NK-92 (cell line): ENCODE results near the gene ZNF324.
"Not testable (repeated sequence)": the region's sequence is repeated elsewhere in the genome, so short reads cannot be mapped to it uniquely, and the experiment has no call there.

Experiments
- DNase-seq: peaks from one replicate; lab custom pipeline; 2025; ENCODE audit not compliant: unreplicated experiment; lab: John Stamatoyannopoulos, UW

ZNF324 gene

DNA sequence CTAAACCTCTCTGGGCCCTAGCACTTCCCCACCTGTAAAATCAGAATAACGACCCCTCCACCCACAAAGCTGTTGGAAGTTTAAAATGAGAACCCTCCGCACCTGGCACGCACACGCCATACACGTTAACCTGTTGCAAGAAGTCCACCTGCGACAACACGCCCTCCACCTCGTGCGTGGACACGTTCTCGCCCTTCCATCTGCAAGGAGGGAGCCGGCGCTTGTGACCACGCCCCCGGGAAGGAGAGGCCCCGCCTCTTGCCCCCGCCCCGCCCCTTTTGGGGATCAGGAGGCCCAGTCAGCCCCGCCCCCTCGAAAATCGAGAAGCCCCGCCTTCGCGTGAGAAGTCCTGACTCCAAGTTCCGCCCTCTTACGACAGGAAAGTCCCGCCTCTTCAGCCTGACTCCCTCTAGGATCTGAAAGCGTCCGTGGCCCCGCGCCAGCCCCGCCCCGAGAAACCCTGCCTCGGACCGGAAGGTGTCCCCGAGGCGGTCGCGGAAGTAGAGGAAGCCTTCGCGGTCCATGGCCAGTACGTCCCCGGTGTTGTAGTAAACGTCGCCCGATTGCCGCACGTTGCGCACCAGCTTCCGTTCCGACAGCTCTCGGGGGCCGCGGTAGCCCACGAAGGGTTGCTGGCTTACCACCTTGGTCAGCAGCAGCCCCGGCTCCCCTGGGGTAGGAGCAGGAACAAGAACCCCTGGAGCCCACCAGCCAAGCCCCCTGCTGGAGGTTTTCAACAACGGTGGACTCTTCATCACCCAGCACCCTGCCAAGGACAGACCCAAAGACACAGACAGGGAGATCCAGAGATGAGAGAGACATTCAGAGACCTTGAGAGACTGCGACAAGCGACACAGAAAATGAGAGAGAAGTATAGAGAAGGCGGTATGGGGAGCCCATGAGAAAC, 32.4 kb downstream of the ZNF324 start:
- DNase-seq = peak; percentile 67

DNA sequence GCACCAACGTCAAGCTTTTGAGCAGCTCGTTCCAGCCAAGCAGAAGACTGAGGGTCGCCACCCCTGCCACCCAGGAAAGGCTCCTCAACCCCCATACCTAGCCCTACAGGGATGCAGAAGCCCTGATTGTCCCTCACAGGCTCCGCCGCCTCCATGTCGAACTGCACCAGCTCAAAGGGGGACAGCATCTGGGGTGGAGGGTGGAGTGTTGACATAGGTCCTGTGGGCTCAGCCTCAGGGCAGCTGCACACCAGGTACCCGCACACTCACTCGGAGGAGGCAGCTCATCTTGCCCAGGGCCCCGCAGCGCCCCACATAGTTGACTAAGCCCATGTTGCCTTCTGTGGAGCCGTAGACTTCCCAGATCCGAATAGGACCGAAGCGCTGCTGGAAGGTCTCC, 33.4 kb downstream of the ZNF324 start:
- DNase-seq = no peak

DNA sequence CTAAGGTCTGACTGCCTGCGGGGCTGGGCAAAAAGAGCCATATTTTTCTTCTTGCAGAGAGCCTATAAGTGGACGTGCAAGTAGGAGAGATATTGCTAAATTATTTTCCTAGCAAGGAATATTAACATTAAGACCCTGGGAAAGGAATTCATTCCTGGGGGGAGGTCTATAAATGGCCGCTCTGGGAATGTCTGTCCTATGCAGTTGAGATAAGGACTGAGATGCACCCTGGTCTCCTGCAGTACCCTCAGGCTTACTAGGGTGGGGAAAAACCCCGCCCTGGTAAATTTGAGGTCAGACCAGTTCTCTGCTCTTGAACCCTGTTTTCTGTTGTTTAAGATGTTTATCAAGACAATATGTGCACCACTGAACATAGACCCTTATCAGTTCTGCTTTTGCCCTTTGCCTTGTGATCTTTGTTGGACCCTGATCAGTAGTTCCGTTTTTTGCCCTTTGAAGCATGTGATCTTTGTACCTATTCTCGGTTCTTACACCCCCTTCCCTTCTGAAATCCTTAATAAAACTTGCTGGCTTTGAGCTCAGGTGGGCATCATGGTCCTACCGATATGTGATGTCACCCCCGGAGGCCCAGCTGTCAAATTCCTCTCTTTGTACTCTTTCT, 40.8 kb downstream of the ZNF324 start:
- not testable (repeated sequence) for DNase-seq

DNA sequence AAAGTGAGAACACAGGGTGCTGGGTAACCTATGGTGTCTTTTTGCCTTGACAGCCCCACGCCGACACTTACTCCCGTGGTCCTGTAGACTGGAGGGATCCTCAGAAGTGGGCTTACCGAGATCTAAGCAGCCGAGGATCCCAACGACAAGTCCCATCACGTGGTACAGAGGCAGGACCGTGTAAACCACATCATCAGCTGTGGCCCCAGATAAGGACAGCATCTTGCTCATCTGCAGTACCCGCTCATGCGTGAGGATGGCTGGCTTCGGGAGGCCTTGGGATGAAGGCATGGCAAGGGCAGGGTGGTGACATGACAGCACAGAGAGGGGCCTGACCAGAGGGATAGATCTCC, 42.8 kb downstream of the ZNF324 start:
- no peak for DNase-seq

DNA sequence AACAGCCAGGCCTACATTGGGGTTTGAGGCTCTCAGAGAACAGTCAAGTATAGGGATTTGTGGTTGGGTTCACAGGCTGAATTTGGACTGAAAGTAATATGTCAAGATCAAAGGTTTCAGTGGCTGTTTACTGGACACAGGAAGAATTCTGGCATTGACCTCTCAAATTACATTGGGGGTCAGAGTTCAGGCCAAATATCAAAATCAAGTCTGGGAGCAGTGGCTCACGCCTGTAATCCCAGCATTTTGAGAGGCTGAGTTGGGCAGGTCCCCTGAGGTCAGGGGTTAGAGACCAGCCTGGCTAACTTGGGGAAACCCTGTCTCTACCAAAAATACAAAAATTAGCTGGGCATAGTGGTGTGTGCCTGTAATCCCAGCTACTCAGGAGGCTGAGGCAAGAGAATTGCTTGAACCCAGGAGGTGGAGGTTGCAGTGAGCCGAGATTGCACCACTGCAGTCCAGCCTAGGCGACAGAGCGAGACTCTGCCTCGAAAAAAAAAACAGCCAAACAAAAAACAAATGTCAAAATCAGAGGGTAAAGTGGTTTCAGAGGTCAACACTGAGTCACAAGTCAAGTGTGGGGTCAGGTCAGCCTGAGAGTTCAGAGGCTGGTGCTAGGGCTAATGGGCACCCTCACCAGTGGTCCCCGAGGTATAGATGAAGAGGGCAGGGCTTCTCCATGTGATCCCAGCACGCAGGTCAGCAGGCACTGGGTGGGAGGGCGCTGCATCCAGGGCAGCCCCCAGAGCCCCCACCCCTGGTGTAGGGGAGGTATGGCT, 43.4 kb downstream of the ZNF324 start:
- no peak for DNase-seq

DNA sequence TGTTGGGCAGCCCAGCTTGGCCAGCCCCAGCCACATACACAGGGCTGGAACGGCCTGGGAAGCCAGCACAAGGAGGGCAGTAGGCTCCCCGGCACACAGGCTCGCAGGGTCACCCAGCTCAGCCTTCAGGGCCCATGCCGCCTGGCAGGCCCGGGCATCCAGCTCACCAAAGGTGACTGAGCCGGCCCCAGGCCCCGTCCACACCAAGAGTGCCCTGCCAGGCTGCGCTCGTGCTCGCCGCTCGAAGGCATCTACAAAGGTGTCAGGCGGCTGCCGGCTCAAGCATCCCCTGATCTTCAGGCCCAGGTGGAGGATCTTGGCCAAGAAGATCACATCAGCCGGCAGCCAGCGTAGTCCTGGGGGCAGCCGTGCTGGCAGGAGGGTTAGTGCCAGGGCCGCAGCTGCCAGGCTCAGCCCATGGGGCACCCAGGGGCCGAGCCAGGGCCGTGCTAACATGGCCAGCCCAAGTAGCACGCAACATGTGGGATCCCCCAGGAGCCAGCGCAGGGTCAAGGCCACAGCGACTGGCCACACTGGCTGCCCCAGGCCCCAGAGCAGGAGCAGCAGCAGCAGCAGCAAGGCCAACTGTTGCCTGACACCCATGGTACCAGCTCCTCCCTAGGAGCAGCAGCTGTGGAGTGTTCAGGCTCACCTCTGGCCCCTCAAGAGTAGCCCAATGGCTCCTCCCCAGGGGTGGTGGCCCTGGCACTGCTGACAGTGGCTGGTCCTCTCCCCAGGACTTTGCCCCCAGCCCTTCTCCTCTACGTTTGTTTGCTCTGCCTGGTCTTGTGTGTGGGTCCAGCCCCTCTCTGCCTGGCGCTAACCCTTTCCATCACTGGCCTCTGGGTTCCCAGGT, 44.7 kb downstream of the ZNF324 start, which contains the start of gene SLC27A5:
SLC27A5 (minus strand) TSS at position 640 of the 856 bp plus-strand sequence; CDS start at position 603, 37 bp downstream.
- DNase-seq = no peak

DNA sequence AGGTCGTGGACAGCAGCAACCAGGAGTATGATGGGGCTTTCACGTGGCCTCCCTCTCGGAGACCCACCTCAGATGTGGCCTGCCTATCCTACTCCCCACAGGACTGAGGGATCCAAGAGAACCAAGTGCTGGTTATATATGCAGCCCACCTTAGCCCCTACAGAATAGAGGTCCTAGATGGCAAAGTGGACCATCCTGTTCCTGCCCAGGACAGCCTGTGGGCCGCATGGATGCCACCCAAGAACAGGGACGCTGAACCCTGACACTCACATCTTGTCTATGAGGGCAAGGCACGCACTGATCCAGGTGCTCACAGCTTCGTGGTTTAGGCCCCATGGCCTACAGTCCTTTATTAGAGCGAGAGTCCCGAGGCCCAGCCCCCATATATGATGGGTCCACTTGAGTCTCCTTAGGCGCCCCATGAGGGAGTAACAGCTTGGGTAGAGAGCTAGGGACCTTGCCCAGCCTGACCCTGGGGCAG, 46.4 kb downstream of the ZNF324 start:
- no peak for DNase-seq

DNA sequence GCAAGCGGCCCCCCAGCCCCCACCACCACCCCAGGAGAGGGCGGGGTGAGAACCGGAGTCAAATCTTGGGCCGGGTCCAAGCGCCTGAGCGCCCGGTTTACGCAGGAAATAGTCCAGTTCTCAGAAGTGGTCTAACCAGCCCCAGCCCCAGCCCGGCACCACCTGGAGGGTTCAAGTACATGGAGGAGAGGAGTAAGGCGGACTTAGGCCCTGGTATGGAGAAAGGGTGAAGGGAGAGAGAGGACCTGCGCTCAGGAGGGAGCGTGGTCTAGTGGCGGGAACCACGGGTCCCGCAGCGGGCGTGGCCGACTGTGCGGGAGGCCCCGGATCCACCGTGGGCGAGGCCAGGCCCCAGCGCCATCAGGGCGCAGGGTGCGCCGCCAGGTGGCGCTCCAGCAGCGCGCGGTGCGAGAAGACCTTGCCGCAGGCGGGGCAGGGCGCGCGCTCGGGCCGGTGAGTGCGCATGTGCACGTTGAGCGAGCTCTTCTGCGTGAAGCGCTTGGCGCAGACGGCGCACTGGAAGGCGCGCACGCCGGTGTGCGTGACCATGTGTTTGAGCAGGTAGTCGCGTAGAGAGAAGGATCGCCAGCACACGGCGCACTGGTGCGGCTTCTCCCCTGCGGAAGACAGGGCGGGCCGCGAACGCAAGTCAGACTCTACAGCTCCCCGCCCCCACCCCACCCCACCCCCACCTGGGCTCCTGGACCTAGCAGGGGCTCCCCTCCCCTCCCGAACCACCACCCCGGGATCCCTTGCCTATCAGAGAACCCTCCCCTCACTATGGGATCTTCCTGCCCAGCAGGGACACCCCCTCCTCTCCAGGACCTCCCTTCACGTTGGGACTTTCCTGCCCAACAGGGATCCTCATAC, 47.0 kb downstream of the ZNF324 start:
- peak; percentile 56 for DNase-seq

DNA sequence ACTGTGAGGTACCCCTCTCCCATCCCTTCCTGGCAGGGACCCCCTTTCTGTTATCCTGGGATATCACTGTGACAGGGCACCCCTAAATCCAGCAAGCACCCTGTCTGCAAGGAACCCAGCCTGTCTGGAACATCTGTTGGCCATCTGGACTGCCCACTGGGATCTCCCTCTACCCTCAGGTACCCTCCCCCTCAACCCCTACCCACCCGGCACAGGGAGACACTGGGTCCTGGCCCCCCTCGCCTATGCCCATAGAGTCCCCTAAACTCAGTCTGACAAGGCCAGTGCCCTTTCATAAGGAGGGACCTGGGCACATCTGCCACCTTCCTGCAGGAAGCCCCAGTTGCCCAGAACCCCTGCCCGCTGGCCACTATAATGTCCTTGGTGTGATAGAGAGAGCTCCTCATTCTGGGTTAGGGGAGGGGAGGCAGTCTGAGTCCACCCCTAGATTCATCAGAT, 47.7 kb downstream of the ZNF324 start:
- DNase-seq = no peak

DNA sequence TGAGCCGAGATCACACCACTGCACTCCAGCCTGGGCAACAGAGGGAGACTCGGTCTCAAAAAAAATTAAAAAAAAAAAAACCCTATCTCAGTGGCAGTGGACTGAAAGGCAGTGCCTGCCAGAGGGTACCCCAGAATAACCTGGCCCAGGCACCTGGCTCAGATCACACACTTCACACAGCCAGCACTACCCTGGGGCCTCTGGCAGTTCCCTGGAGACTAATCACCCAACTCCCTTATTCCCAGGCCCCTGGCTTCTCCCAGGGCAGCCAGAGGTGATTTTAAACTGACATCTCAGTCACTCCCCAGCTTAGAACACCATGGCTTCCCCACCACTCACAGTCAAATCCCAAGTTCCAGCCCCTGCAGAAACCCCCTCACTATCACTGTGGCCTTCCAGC, 48.4 kb downstream of the ZNF324 start:
- DNase-seq = no peak

DNA sequence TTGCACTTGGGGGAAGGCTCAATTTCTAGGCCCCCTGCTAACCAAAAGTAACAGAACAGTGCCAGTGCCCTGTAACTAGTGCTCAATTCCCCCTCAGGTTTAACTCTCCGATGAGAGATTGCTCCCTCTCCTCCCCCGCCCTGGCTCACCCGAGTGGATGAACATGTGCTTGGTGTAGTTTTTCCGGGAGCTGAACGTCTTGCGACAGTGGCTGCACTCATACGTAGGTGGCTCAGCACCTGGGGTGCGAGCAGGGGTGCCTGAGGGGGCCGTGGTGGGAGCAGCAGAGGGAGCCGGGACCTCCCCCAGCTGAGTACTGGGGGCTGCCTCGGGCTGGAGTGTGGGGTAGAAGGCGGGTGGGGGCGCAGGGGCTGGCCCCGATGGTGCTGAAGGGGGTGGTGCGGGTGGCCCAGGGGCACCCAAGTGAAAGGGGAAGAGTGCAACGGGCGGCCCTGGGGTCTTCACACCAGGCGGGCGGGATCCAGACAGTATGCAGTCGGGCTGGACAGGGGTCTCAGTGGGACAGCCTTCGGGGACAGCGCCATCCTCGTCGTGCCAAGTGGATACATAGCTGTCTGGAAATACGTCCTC, 49.5 kb downstream of the ZNF324 start:
- no peak for DNase-seq

DNA sequence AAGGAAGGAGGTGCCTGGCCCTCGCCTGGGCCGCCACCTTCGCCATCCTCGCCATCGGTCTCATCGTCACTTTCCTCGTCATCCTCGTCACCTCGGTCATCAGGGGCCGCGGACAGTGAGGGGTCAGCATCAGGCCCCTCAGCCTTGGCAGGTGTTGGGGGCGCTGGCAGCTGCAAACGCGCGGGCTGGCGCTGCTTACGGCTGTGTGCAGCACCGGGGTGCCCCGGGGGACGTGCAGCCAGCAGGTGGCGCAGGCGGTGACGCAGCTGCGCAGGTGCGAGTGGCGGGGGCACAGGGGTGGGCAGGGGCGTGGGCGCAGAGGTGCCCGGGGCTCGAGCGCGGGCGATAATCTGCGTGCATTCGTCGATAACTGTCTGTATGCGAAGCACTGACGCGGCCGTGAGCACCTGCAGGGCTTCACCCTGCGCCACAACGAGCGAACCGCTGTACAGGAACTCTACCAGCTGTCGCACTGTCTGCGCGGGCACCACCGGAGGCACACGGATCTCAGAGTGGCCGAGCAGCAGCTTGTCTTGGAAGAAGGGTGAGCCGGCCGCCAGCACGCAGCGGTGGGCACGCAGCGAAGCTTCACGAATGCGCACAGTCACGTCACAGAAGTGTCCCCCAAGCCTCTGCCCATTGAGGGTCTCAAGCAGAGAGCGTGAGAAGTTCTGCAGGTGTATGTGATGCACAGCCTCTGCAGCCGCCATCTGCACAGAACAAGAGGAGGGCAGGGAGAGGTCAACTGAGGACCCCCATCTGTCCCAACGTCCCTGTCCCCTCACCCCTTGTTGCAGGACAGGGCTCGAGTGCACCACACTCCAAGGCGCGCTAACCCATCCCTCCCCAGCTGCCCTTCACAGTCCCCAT, 50.3 kb downstream of the ZNF324 start:
- no peak for DNase-seq

DNA sequence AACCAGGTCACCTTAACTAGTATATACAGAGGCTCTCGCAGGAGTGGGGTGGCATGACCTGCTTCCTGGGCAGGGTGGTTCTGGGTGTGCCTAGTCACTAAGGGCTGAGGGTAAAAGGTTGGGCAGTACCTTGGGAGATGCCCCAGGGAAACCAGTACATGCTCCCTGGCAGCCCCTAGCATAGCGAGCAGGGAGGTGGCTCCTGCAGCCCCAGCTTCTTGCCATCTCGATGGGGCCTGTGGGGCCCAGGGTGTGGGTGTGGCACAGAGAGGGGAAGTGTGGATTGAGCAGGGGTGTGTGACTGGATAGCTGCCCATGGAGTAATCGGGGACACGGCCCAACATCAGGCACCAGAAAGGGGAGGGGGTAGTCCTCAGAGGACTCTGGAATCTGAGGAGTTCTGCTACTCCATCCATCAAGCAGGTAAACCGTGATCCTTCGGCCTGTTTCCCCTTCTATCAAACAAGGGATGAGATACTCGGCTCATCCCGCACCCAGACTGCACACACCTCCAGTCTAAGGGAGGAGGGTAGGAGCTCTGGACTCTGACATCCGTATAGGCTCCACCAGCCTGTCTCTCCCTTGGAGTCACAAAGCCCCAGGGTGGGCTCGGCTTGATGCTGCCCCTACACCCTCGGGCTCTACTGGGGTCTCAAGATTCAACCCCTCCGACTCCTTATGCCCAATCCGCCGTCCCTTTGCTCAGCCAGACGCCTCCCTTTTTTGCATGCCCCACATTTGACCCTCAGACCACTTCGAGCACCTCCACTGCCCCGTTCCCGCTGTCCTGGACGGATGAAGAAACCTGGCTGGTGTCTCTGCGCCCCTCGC, 51.6 kb downstream of the ZNF324 start:
- no peak for DNase-seq

DNA sequence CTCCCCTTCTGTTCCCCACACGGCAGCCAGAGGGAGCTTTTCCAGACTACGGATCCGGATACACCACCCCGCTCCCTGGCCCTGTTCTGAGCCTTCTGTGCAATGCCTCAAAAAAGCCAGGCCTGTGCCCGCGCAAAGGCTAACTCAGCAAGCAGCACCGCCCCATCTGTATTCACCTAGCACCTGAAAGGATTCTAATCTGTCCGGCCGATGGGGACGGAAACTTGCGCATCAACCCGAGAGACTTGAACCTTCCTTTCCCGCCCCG, 52.1 kb downstream of the ZNF324 start:
- DNase-seq = no peak

DNA sequence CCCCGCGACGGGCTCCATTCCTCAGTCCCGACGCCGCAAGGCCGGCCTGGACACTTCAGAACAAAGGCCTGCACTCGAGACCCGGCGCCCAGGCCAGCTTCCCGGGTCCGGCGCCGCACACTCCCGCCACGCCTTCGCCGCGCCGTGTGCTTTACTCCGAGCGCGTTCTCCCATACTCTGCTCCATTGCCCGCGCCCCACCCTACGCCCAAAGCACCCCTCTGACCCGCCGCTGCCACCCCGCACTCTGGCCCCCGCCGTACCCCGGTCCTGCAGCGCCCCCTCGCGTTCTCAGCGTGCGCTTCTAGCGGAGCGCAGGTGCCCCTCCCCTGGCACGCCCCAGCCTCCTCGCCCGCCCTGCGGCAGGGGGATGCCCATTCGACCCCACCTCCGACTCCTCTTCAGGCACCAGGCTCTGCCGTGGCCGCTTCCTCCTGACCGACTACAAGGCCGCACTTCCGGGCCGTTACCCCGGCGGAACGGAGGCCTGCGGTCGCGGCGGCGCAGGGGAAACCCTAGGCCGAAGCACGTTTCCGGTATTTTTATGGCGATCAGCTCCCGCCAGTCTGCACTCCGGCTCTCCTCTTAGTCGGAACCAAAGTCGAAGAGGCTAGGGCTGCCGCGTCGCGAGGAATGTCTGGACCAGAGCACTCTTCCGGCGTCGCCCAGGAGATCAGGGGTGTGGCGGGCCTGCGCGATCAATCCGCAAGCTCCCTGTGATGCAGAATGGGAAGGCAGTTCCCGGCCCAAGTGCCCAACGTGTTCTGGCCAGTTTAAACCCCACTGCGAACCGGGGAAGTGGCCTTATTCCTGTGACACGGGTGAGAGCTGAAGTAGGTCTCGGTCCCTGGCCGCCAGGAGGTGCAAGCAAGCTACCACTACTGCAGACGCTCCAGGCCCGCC, 52.7 kb downstream of the ZNF324 start, which contains the start of gene ZBTB45:
ZBTB45 (minus strand) TSS at position 456 of the 902 bp plus-strand sequence. CDS start 2,137 bp downstream, outside the sequence.
- DNase-seq = peak; percentile 54

DNA sequence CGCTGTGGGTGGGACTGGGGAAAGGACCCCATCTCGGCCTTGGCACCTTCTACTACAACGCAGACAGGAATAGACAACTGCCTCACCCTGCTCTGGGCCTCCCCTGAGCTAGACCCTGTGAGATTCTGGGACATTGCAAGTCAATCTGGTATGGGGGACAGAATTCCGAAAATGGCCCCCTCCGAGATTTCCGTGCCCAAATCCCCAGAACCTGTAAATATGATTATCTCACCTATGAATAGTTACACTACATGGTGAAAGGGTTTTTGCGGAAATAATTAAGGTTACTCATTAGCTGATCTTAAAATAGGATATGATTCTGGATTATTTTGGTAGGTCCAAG, 53.3 kb downstream of the ZNF324 start:
- DNase-seq = no peak

DNA sequence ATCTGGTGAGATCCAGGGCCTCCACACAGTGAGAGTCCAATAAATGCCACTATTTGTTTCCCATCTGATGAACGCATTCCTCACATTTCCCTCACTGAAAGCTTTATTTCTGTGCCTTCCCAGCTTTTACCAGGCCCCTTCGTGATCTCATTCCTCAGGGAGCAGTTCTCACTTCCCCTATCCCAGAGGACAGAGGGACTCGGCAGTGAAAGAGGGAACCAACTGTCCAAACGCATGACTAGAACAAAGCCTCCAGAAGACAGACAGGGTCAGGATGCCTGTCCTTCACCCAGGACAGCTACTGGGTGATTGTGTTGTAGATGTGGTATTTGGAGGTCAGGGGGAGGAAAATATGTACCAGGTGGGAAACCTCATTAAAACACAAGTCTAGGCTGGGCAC, 54.8 kb downstream of the ZNF324 start:
- no peak for DNase-seq
